CMK (cell line): ENCODE results near the gene CRMP1.

Source experiments
- DNase-seq: peaks from one replicate; pipeline ENCODE4 v3.0.0-alpha.2; 2010; ENCODE audit warnings: low read depth

The CRMP1 gene

GRCh38 chr4:5919571-5919970 lies 26.7 kb upstream of the CRMP1 start:
- no peak for DNase-seq

- DNase-seq = no peak
Observed at GRCh38 chr4:5919044-5919443, 26.2 kb upstream of the CRMP1 start.

GRCh38 chr4:5918331-5918985 lies 25.6 kb upstream of the CRMP1 start:
- no peak for DNase-seq

GRCh38 chr4:5917672-5918071 lies 24.8 kb upstream of the CRMP1 start:
- no peak for DNase-seq

GRCh38 chr4:5916229-5916628 lies 23.3 kb upstream of the CRMP1 start:
- no peak for DNase-seq

- DNase-seq = no peak
Observed at GRCh38 chr4:5913454-5913853, 20.6 kb upstream of the CRMP1 start.

GRCh38 chr4:5912614-5913019 lies 19.7 kb upstream of the CRMP1 start:
- no peak for DNase-seq

GRCh38 chr4:5908876-5909427 lies 16.1 kb upstream of the CRMP1 start:
- no peak for DNase-seq

- no peak for DNase-seq
Observed at GRCh38 chr4:5906191-5906590, 13.3 kb upstream of the CRMP1 start.

- DNase-seq = no peak
Observed at GRCh38 chr4:5905714-5906113, 12.8 kb upstream of the CRMP1 start.

GRCh38 chr4:5900844-5901243 lies 8.0 kb upstream of the CRMP1 start:
- no peak for DNase-seq

GRCh38 chr4:5899881-5900280 lies 7.0 kb upstream of the CRMP1 start:
- no peak for DNase-seq

- DNase-seq = no peak
Observed at GRCh38 chr4:5899396-5899795, 6.5 kb upstream of the CRMP1 start.

GRCh38 chr4:5897674-5898073 lies 4.8 kb upstream of the CRMP1 start:
- DNase-seq = no peak

- no peak for DNase-seq
Observed at GRCh38 chr4:5895287-5895686, 2.4 kb upstream of the CRMP1 start.

GRCh38 chr4:5894266-5894665 lies 1.4 kb upstream of the CRMP1 start:
- no peak for DNase-seq

- no peak for DNase-seq
Observed at GRCh38 chr4:5893591-5893990, 705 bp upstream of the CRMP1 start.

GRCh38 chr4:5892323-5893003 lies 423 bp downstream of the CRMP1 start:
- DNase-seq = no peak

- DNase-seq = no peak
Observed at GRCh38 chr4:5891563-5892322, 1.1 kb downstream of the CRMP1 start.

- DNase-seq = no peak
Observed at GRCh38 chr4:5890063-5890727, 2.7 kb downstream of the CRMP1 start.

GRCh38 chr4:5889002-5889696 lies 3.7 kb downstream of the CRMP1 start:
- no peak for DNase-seq
